CD1c-positive myeloid dendritic cell (primary cell): ENCODE results near the gene OSBP2.

Experiments used
- DNase-seq: peaks from one replicate; pipeline ENCODE4 v3.0.0-alpha.2; 2016; ENCODE audit errors: extremely low spot score

OSBP2 gene

DNA sequence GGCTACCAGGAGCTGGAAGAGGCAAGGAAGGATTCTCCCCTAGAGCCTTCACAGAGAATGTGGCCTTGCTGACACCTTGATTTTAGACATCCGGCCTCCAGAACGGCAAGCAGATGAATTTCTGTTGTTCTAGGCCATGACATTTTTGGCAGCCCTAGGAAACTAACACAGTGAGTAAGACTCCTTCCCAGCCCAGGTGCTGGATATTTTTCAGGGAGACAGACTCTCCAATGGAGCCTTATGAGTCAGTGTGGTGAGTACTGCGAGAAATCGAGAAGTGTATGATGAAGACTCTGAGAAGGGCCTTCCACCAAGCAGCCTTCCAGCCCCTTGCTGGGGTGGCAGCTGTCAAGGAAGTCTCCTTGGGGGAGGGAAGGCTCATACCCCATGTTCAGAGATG, 114.4 kb downstream of the OSBP2 start:
- no peak for DNase-seq

GRCh38 chr22:30810105-30810504, 115.4 kb downstream of the OSBP2 start:
- DNase-seq: no peak

GRCh38 chr22:30813936-30814335, 119.3 kb downstream of the OSBP2 start:
- DNase-seq: no peak

GRCh38 chr22:30816413-30816812, 121.7 kb downstream of the OSBP2 start:
- no peak for DNase-seq

DNA sequence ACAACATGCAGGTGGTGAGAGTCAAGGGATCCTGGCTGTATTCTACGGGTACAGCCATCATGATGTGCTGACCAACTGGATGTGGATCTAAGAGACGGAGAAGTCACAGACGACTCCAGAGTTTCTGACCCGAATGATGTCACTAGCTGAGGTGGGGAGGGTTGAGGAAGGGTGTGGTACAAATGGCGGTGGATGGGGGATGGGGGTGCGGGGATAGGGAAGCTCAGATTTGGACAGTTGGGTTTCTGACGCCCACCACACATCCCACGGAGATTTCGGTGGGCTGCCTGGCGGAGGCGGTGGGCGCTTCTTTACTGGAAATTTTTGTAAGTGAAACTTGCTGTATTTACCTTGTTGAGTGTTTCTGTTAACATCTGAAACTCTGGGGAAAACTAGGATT, 126.7 kb downstream of the OSBP2 start:
- no peak for DNase-seq

GRCh38 chr22:30821863-30822215, 127.2 kb downstream of the OSBP2 start:
- DNase-seq: no peak

- no peak for DNase-seq
Observed at GRCh38 chr22:30822216-30823014, 127.7 kb downstream of the OSBP2 start.

- DNase-seq: no peak
Observed at GRCh38 chr22:30823015-30823370, 128.3 kb downstream of the OSBP2 start.

DNA sequence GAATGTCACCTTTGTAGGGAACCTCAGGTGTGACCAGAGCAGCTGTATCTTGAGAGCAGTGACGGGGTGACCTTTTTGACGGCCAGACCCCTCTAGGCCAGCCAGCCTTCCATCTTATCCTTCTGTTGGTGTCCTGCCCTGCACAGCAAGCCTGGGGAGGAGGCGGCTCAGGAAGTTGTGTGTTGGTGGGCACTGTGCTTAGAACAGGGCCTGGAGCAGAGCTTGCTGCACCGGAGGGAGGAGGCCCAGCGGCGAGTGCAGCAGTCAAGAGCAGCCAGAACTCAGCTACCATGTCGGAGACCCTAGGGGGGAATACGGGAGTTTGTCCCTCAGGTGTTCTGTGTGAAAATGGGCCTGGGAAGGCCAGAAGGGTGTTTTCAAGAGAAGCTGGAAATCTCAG, 129.4 kb downstream of the OSBP2 start:
- DNase-seq: no peak

- no peak for DNase-seq
Observed at GRCh38 chr22:30824711-30825110, 130.0 kb downstream of the OSBP2 start.

- no peak for DNase-seq
Observed at GRCh38 chr22:30825711-30826505, 131.2 kb downstream of the OSBP2 start.

- no peak for DNase-seq
Observed at GRCh38 chr22:30826670-30827355, 132.1 kb downstream of the OSBP2 start.

DNA sequence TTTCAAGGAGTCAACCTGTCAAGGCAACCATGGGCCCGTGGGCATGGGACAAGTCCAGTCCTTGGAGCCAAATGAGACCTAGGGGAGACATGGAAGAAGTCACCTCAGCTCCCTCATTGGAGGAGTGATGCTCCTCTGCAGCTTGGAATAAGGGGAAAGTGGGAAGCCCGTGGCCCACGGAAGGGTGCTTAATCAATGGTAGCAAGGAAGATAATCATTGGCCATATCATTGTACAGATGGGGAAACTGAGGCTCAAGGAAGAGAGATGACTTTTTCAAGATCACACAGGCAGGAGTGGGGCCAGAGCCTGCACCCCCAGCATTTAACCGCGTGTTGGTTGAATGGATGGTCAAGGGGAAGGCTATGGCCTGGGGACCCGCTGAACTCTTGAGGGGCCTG, 133.0 kb downstream of the OSBP2 start:
- no peak for DNase-seq

DNA sequence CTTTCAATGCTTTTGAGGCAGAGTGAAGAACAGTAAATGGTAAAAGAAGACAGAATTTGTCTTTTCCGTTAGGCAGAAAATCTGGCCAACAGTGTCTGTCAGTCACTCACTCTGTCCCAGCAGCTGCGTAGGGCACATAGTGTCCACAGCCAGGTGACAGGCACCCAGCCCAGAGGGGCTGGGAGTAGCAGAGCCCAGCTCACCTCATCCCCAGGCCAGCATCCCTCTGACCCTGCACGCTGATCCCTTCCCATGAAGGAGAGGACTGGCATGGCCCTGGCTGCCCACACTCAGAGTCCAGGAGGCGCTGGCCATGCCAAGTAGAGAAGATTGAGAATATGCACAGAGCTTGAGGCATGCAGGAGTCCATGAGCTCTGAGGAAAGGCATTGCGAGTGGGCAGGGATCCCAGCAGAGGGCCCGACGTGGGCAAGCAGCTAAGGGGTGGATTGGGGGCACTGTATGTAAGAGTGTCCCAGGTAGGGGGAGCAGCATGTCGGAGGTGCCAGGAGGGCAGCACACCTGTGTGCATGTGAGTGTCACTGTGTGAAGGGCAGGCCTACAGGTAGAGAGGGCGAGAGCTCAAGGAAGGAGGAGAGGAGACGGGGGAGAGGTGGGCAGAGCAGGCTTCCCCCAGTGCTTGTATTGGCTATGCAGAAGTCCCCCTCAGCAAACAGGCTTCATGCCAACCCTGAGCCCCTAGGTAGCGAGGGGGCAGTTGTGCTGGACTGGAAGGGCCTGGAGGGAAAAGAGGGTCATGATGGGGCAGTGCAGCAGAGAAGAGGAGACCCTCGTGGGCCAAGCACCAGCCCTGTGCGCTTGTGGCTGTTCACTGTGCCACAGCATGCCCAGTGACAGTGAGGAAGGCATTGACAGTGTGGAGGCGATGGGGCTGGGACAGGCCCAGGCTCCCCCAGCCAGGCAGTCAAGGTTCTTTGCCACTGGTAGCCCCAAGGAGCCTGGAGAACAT, 133.8 kb downstream of the OSBP2 start:
- DNase-seq: no peak

GRCh38 chr22:30829901-30830550, 135.4 kb downstream of the OSBP2 start:
- DNase-seq: no peak

GRCh38 chr22:30830907-30831306, 136.2 kb downstream of the OSBP2 start:
- DNase-seq: no peak

DNA sequence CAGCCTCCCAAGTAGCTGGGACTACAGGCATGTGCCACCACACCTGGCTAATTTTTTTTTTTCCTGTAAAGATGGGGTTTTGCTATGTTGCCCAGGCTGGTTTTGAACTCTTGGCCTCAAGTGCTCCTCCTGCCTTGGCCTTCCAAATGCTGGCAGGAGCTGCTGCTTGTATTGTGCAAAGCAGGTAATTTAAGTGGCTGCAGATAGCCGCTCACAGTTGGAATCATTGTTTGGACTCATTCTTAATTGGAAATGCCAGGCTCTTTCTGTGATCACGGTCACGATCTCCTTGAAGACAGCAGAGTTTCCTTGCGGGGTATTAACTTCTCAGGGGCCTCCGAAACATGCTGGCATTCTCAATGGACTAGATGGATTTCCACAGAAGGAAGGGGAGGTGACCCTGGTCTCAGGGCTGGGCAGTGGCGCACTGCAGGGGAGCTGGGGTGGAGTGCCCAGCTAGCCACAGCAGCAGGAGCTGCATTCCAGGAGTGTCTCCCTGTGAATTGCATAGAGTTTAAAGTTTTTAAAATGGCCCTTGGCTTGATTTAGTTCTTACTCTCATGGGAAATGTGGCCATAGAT, 137.8 kb downstream of the OSBP2 start:
- no peak for DNase-seq

- no peak for DNase-seq
Observed at GRCh38 chr22:30833322-30833721, 138.6 kb downstream of the OSBP2 start.

- DNase-seq: no peak
Observed at GRCh38 chr22:30837531-30837930, 142.9 kb downstream of the OSBP2 start.

DNA sequence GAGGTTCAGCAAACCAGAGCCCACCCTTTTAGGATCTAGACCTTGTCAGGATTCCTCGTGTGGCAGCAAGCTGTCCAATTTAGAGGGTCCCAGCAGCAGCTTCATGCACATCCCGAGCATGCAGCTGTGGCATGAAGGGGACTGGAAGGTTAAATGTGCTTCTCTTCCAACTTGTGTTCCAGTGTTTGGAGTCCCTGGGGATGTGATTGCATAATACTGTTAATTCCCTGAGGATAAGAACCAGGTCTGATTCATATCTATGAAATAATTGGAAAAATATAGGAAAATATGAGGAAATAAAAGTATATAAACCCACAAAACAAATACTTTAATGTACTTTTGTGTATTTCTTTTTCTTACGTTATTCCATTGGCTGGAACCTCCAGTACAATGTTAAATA, 143.4 kb downstream of the OSBP2 start:
- no peak for DNase-seq

DNA sequence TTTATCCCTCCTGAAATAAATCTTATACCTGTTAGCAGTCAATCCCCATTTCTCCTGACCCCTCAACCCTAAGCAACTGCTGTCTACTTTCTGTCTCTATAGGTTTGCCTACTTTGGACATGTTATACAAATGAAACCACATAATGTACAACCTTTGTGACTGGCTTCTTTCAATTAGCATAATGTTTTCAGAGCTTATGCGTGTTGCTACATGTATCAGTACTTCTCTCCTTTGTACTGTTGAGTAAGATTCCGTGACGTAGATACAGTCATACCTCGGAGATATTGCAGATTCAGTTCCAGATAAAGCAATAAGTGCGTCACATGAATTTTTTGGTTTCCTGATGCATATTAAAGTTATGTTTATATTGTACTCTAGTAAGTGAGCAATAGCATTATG, 146.6 kb downstream of the OSBP2 start:
- DNase-seq: no peak
